Measurements from ENCODE around the gene SMG1.
"Not testable (repeated sequence)": the region's sequence is repeated elsewhere in the genome, so short reads cannot be mapped to it uniquely, and the experiment has no call there.

The SMG1 gene

DNA sequence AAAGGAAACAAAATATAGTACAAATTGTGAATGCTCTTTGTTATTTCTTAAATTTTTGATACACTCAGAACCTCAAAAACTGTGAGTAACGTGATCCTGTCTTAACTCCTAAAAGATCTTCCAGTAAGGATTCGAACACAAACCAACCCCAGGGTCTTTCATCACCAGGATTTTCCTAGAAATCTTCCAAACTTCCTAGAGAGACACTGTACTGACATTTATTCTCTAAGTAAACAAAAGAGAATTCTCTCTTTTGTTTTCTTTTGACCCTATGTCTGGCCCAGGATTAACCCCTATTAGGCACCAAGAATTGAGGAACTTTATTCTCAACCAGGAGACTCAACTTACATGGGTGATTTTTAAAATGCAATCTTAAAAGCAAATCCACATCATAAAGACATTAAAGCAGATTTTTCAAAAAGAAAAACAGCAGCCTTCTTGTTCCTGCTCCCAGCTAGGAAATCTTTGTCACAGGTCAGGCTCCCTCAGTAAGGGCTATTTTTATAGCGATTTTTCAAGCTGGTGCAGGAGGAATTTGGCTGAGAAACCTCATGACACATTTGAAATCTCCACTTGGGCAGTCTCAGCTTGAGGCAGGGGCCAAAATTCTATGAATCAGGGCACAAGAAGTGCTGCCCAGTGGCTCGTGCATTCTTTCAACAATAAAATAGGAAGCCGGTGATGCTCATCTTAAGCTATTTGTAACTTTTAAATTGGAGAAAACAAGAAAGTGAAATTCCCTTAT lies 6.2 kb upstream of the SMG1 start:
- Histone ChIP-seq H3K9me3 (ENCODE audit: control insufficient read depth, low read length) (no peaks in the 10 kb centered on the region), H3K27me3 (replicated peaks; ENCODE audit: control insufficient read depth, insufficient read depth, low read length) (no peaks in the 10 kb centered on the region), H3K9ac (ENCODE audit: low read length) (peak overlapping the region; percentile 58), H3K36me3 (ENCODE audit: control insufficient read depth, insufficient read depth, low read length, severe bottlenecking) (no peaks in the 10 kb centered on the region), H3K4me1 (ENCODE audit: control insufficient read depth, insufficient read depth, low read length) (peaks cover 21% of the 10 kb centered on the region), H3K4me3 (ENCODE audit: low read length) (peak overlapping the region; percentile 63)
- DNase-seq (ENCODE audit: low read depth): peak; percentile 58

DNA sequence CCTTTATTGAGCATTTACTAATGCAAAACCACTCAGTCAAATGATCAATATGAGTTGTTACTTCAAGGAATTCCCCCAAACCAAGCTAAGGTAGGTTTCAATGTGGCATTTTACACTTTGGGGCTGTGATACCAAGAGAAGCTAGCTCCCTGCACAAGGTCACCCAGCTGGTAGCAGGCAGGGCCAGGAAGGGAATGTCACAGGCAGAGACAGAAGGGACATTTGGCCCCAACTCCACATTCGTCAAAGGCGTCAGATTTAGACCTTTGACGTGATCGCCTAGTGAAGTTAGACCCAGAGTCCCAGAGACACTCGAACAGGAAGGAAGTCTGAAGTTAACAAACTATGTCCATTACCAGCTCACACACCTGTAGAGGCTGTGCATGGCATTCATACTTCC lies 5.5 kb upstream of the SMG1 start:
- H3K9me3 ChIP-seq (ENCODE audit: control insufficient read depth, low read length): no peaks in the 10 kb centered on the region
- peaks cover 21% of the 10 kb centered on the region for H3K4me1 ChIP-seq (ENCODE audit: control insufficient read depth, insufficient read depth, low read length)
- peak overlapping the region; percentile 58 for H3K9ac ChIP-seq (ENCODE audit: low read length)
- H3K27me3 ChIP-seq (replicated peaks; ENCODE audit: control insufficient read depth, insufficient read depth, low read length): no peaks in the 10 kb centered on the region
- H3K4me3 ChIP-seq (ENCODE audit: low read length): no peak overlapping the region
- H3K36me3 ChIP-seq (ENCODE audit: control insufficient read depth, insufficient read depth, low read length, severe bottlenecking): no peaks in the 10 kb centered on the region
- no peak for DNase-seq (ENCODE audit: low read depth)

DNA sequence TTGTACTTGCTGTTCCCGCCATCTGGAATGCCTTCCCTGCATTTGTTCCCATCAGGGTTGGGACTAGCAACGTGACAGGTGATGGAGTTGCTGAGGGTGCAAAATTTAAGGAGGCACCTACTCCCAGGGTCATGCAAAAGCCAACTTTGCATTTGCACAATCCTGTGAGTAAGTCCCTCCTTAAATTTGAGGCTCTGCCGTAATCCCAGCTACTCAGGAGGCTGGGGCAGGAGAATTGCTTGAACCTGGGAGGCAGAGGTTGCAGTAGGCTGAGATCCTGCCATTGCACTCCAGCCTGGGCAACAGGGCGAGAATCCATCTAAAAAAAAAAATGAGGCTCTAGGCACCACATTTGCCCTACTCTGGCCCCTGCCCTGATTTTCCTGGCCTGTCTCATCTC lies 3.9 kb upstream of the SMG1 start:
- not testable (repeated sequence) for H3K36me3 ChIP-seq (ENCODE audit: control insufficient read depth, insufficient read depth, low read length, severe bottlenecking); H3K4me3 ChIP-seq (ENCODE audit: low read length); H3K27me3 ChIP-seq (replicated peaks; ENCODE audit: control insufficient read depth, insufficient read depth, low read length); DNase-seq (ENCODE audit: low read depth); H3K9me3 ChIP-seq (ENCODE audit: control insufficient read depth, low read length); H3K9ac ChIP-seq (ENCODE audit: low read length)
- H3K4me1 ChIP-seq (ENCODE audit: control insufficient read depth, insufficient read depth, low read length): peaks cover 21% of the 10 kb centered on the region

DNA sequence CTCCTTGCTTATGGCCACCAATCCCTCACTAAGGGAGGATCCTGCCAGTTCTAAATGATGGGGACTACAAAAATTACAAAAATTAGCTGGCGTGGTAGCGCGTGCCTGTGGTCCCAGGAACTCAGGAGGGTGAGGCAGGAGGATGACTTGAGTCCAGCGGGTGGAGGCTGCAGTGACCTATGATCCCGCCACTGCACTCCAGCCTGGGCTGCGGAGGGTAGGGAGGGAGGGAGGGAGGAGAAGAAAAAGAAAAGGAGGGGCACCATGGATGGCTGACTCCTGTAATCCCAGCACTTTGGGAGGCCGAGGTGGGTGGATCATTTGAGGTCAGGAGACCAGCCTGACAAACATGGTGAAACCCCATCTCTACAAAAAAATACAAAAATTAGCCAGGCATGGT lies 1.9 kb upstream of the SMG1 start:
- H3K27me3 ChIP-seq (replicated peaks; ENCODE audit: control insufficient read depth, insufficient read depth, low read length); H3K4me3 ChIP-seq (ENCODE audit: low read length); H3K36me3 ChIP-seq (ENCODE audit: control insufficient read depth, insufficient read depth, low read length, severe bottlenecking); DNase-seq (ENCODE audit: low read depth); H3K9me3 ChIP-seq (ENCODE audit: control insufficient read depth, low read length); H3K9ac ChIP-seq (ENCODE audit: low read length): not testable (repeated sequence)
- H3K4me1 ChIP-seq (ENCODE audit: control insufficient read depth, insufficient read depth, low read length): peaks cover 19% of the 10 kb centered on the region

DNA sequence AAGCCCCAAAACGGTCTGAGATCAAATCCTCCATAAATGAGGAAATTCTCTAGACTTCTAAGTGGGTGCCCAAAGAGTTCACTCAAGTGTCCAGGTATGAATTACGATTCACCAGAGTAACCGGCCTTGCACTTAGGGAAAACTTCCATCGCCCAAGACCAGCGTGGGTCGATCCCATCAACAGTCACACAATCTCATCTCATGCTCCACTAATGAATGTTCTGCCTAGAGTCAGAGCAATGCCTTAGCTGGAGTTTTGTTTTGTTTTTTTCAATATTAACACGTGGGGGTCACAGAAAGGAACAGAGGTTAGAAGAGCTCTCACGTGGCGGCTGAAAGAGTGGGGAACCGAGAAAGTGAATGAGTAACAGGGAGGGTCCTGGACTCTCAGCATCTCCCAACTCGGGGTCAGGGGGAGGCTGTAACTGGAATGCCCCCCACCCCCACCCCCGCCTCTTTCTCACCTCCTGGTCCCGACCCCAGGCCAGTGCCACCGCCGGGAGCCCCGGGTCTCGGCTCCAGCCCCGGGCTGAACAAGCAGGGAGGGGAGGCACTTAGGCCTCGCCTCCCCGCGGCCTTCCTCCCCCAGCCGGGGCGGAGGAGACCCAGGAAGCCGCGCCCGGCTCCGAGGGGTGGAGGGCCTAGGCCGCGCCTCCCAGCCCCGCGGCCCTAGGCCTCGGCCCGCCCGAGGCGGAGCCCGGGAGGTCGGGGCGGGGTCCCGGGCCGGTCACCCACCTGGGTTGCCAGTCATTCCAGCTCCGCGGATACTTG lies 808 bp downstream of the SMG1 start:
- H3K9me3 ChIP-seq (ENCODE audit: control insufficient read depth, low read length); H3K4me1 ChIP-seq (ENCODE audit: control insufficient read depth, insufficient read depth, low read length); H3K36me3 ChIP-seq (ENCODE audit: control insufficient read depth, insufficient read depth, low read length, severe bottlenecking); H3K27me3 ChIP-seq (replicated peaks; ENCODE audit: control insufficient read depth, insufficient read depth, low read length): not testable (repeated sequence)
- Histone ChIP-seq H3K9ac (ENCODE audit: low read length) (peak overlapping the region; percentile 88), H3K4me3 (ENCODE audit: low read length) (peak overlapping the region; percentile 90)
- DNase-seq (ENCODE audit: low read depth): peak; percentile 63

DNA sequence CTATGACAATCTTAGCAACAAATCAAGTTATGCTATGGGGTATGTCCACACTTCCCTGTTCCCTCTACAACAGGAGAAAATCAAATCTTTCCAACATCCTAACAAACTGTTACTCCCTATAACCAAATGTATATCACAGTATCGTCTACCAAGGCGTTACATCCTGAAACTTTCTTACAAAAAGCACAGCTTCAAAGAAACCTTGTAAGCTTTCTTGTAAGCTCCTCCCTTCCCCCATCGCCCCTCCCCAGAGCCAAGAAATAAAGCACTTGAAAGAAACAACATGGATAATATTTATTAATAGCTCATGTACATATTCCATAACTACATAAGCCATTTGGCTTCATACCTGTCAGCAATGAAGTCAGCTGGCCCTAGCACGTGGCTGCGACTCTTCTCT lies 2.3 kb downstream of the SMG1 start:
- H3K4me3 ChIP-seq (ENCODE audit: low read length): peak overlapping the region; percentile 90

DNA sequence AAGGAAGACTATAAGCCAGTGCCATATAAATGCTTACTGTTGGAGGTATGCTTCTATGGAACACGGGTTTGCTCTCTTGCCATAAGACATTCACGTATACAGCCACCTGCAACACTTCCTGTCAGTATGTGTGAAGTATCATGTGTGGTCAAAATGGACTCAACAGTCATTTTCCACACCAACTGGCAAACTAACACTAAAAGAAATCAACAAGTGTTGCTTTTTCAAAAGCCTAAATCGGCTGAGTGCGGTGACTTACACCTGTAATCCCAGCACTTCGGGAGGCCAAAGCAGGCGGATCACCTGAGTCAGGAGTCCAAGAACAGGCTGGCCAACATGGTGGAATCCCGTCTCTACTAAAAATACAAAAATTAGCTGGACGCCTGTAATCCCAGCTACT lies 3.1 kb downstream of the SMG1 start:
- H3K4me3 ChIP-seq (ENCODE audit: low read length): not testable (repeated sequence)

More for the DNA sequence above, 2.3 kb downstream of the SMG1 start:
- H3K36me3 ChIP-seq (ENCODE audit: control insufficient read depth, insufficient read depth, low read length, severe bottlenecking); H3K9me3 ChIP-seq (ENCODE audit: control insufficient read depth, low read length); H3K9ac ChIP-seq (ENCODE audit: low read length); DNase-seq (ENCODE audit: low read depth); H3K27me3 ChIP-seq (replicated peaks; ENCODE audit: control insufficient read depth, insufficient read depth, low read length): not testable (repeated sequence)
- H3K4me1 ChIP-seq (ENCODE audit: control insufficient read depth, insufficient read depth, low read length): peaks cover 13% of the 10 kb centered on the region

DNA sequence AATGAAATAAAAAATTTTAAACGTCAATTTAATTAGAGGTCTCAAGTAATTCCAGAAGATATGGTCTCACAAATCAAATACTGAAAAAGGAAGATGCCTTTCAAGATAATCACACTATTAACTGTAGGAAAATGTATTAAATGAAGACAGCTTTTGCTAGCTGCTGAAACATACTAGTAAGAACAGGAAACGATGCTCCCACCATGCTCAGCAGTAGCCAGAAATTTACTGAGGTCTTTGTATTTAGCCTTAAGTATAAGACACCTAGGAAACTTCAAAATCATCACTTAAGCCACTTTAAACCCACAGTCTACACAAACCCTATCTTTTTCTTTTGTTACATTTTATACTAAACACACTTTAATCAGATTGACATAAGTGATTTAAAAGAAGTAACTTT lies 16.6 kb downstream of the SMG1 start:
- not testable (repeated sequence) for H3K36me3 ChIP-seq (ENCODE audit: control insufficient read depth, insufficient read depth, low read length, severe bottlenecking); H3K9me3 ChIP-seq (ENCODE audit: control insufficient read depth, low read length); DNase-seq (ENCODE audit: low read depth); H3K27me3 ChIP-seq (replicated peaks; ENCODE audit: control insufficient read depth, insufficient read depth, low read length); H3K4me1 ChIP-seq (ENCODE audit: control insufficient read depth, insufficient read depth, low read length); H3K9ac ChIP-seq (ENCODE audit: low read length); H3K4me3 ChIP-seq (ENCODE audit: low read length)

More for the DNA sequence above, 3.1 kb downstream of the SMG1 start:
- H3K27me3 ChIP-seq (replicated peaks; ENCODE audit: control insufficient read depth, insufficient read depth, low read length); H3K9me3 ChIP-seq (ENCODE audit: control insufficient read depth, low read length); H3K36me3 ChIP-seq (ENCODE audit: control insufficient read depth, insufficient read depth, low read length, severe bottlenecking); DNase-seq (ENCODE audit: low read depth); H3K9ac ChIP-seq (ENCODE audit: low read length): not testable (repeated sequence)
- H3K4me1 ChIP-seq (ENCODE audit: control insufficient read depth, insufficient read depth, low read length): peaks cover 13% of the 10 kb centered on the region

DNA sequence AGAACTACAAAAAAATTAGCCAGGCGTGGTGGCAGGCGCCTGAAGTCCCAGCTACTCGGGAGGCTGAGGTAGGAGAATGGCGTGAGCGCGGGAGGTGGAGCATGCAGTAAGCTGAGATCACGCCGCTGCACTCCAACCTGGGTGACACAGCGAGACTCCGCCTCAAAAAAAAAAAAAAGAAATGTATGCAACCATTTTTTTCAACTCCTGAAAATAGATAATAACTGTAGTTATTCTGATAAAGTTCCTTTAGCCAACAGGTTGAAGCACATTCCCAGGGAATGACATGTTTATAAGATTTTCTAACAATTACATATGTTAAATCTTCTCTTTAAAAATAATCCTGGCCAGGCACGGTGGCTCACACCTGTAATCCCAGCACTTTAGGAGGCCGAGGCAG lies 17.5 kb downstream of the SMG1 start:
- H3K4me1 ChIP-seq (ENCODE audit: control insufficient read depth, insufficient read depth, low read length); H3K4me3 ChIP-seq (ENCODE audit: low read length): not testable (repeated sequence)

DNA sequence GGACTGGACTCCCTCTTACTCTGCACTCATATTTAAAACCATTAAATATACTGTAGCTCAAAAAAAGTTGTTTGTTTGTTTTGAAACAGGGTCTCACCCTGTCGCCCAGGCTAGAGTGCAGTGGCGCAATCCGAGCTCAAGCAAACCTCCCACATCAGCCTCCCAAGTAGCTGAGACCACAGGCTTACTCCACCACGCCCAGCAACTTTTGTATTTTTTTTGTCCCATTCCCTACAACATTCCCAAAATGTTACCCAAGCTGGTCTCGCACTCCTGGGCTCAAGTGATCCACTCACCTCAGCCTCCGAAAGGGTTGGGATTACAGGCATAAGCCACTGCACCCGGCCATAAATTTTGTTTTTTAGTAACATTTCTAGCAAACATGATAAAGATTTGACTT lies 23.4 kb downstream of the SMG1 start:
- not testable (repeated sequence) for DNase-seq (ENCODE audit: low read depth); H3K9me3 ChIP-seq (ENCODE audit: control insufficient read depth, low read length); H3K36me3 ChIP-seq (ENCODE audit: control insufficient read depth, insufficient read depth, low read length, severe bottlenecking); H3K27me3 ChIP-seq (replicated peaks; ENCODE audit: control insufficient read depth, insufficient read depth, low read length); H3K4me3 ChIP-seq (ENCODE audit: low read length); H3K9ac ChIP-seq (ENCODE audit: low read length)
- H3K4me1 ChIP-seq (ENCODE audit: control insufficient read depth, insufficient read depth, low read length): peaks cover 17% of the 10 kb centered on the region

More for the DNA sequence above, 17.5 kb downstream of the SMG1 start:
- H3K27me3 ChIP-seq (replicated peaks; ENCODE audit: control insufficient read depth, insufficient read depth, low read length); H3K36me3 ChIP-seq (ENCODE audit: control insufficient read depth, insufficient read depth, low read length, severe bottlenecking); DNase-seq (ENCODE audit: low read depth); H3K9me3 ChIP-seq (ENCODE audit: control insufficient read depth, low read length); H3K9ac ChIP-seq (ENCODE audit: low read length): not testable (repeated sequence)

DNA sequence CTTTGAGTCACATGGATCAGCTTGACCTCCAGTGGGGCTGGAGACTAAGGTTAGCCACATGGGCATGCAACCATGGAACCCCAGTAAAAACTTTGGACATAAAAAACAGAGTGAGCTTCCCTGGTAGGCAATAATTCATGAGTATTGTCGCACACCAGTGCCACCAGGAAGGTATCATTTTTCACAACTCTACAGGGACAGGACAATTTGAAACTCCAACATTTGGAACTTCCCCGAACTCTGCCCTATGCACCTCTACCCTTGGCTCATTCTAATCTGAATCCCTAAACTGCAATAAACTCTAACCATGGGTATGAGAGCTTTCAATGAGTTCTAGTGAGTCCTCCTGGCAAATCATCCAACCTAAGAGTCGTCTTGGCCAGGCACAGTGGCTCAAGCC lies 24.2 kb downstream of the SMG1 start:
- H3K4me3 ChIP-seq (ENCODE audit: low read length); DNase-seq (ENCODE audit: low read depth); H3K9me3 ChIP-seq (ENCODE audit: control insufficient read depth, low read length); H3K27me3 ChIP-seq (replicated peaks; ENCODE audit: control insufficient read depth, insufficient read depth, low read length); H3K36me3 ChIP-seq (ENCODE audit: control insufficient read depth, insufficient read depth, low read length, severe bottlenecking); H3K9ac ChIP-seq (ENCODE audit: low read length): not testable (repeated sequence)
- H3K4me1 ChIP-seq (ENCODE audit: control insufficient read depth, insufficient read depth, low read length): peaks cover 17% of the 10 kb centered on the region
